Astrocyte of the spinal cord (primary cell): ENCODE measurements around the gene BTRC.
"Not testable (repeated sequence)": the region's sequence is repeated elsewhere in the genome, so short reads cannot be mapped to it uniquely, and the experiment has no call there.

Experiments
- DNase-seq: peaks from one replicate; pipeline ENCODE4 v3.0.0; 2011; ENCODE audit warnings: low read depth, low spot score
- H3K4me3 ChIP-seq: 2 replicates; pipeline ENCODE4 v1.5.1; 2011; ENCODE audit warnings: low read depth, mild to moderate bottlenecking, low read length, moderate library complexity
- CTCF ChIP-seq: IDR thresholded peaks from 2 replicates; pipeline ENCODE4 v1.5.1; 2012; ENCODE audit warnings: low read depth, mild to moderate bottlenecking, low read length, inconsistent platforms
- in situ Hi-C: cut with HindIII; loops from 2 replicates; pipeline ENCODE4 v1.10.0; 2017; ENCODE audit warnings: low sequenced_read_pairs

Gene BTRC

GRCh38 chr10:101341438-101341837 is 12.5 kb upstream of the BTRC start:
- DNase-seq, result no peak
- TF ChIP-seq CTCF, result no peak
- in situ Hi-C loops, result no loop called here
- H3K4me3 ChIP-seq, result no peak overlapping the region

- in situ Hi-C loops, result no loop called here
- DNase-seq, result no peak
- TF ChIP-seq CTCF, result no peak
- no peak overlapping the region for H3K4me3 ChIP-seq
Observed at GRCh38 chr10:101346177-101346576, 7.8 kb upstream of the BTRC start.

GRCh38 chr10:101351017-101351416 is 2.9 kb upstream of the BTRC start:
- in situ Hi-C loops, result no loop called here
- no peak for TF ChIP-seq CTCF
- H3K4me3 ChIP-seq, result no peak overlapping the region
- DNase-seq, result no peak

- no peak for TF ChIP-seq CTCF
- in situ Hi-C loops, result no loop called here
Observed at GRCh38 chr10:101351477-101351876, 2.5 kb upstream of the BTRC start.

GRCh38 chr10:101352857-101353256 is 1.1 kb upstream of the BTRC start:
- DNase-seq, H3K4me3 ChIP-seq, in situ Hi-C loops: not testable (repeated sequence)

More at GRCh38 chr10:101351477-101351876, 2.5 kb upstream of the BTRC start:
- no peak overlapping the region for H3K4me3 ChIP-seq
- DNase-seq, result no peak

- in situ Hi-C loops, result no loop called here
- TF ChIP-seq CTCF, result no peak
- peak; percentile 56 for DNase-seq
- H3K4me3 ChIP-seq, result peak overlapping the region; percentile 82
Observed at GRCh38 chr10:101354328-101355071, 535 bp downstream of the BTRC start.

- H3K4me3 ChIP-seq, result peak overlapping the region; percentile 82
- no peak for TF ChIP-seq CTCF
- in situ Hi-C loops, result no loop called here
- DNase-seq, result no peak
Observed at GRCh38 chr10:101355072-101355706, 1.2 kb downstream of the BTRC start.
